K562 (cell line): ENCODE results near the gene NUP188. TPM values are rescaled to one million over a fixed set of nuclear protein-coding genes. Genes with fewer than 3 reads are reported as not detected.

Experiments
- ATAC-seq: fragments of 200-7000 bp; cut with Tn5 transposase; 3 replicates; pipeline ENCODE4 v1.9.1; 2020; ENCODE audit warnings: moderate library complexity
- BruUV-seq: library from RNA; stranded (reverse); fragments of 400-500 nt; replicated peaks from 2 replicates; lab custom pipeline; 2021; lab: Mats Ljungman, UMichigan
- CTCF ChIA-PET: fragments of 300-600 bp; formaldehyde crosslinking; extraction: SDS; loops from one replicate; lab custom pipeline; 2021; ENCODE audit warnings: low intra/inter-chr PET ratio; lab: Yijun Ruan, JAX
- POLR2A ChIA-PET: fragments of 300-600, 350-650 bp; sonication (Branson Sonifier 250); formaldehyde crosslinking; extraction: SDS; loops from one replicate; lab custom pipeline; 2021; ENCODE audit warnings: antibody characterized with exemption, inconsistent platforms; lab: Yijun Ruan, JAX
- DNase-seq, 4 experiments: peaks; one replicate each; pipeline versions ENCODE4 v3.0.0 to v3.0.0-alpha.2; 2011 to 2018; ENCODE audit warnings: low spot score in 3 of 4, mixed read lengths in 3 of 4; ENCODE audit errors: extremely low read depth in 1 of 4
- FAIRE-seq: peaks from 2 replicates; lab custom pipeline; 2011; peaks lifted over from hg19 to GRCh38; lab: Jason Lieb, UNC
- H2AFZ ChIP-seq: 2 replicates; pipeline ENCODE4 v1.6.0; 2011; ENCODE audit warnings: low read depth, low read length, control low read depth, inconsistent platforms
- H3K27ac ChIP-seq: fragments of 200-600 bp; 3 replicates; pipeline ENCODE4 v1.8.0; 2011; ENCODE audit warnings: low read depth, mild to moderate bottlenecking, control low read depth, inconsistent platforms, low read length, moderate library complexity, mixed read lengths; ENCODE audit errors: extremely low read depth
- H3K27me3 ChIP-seq, 2 experiments: fragments of 300-600 bp in 1 of 2; 2 replicates in 1 of 2; 3 replicates in 1 of 2; pipeline versions ENCODE4 v1.6.0 to v1.8.0; 2011; ENCODE audit warnings: inconsistent platforms in 2 of 2, low read length in 2 of 2, mild to moderate bottlenecking in 1 of 2, mixed read lengths in 1 of 2, moderate library complexity in 1 of 2; ENCODE audit not compliant: control insufficient read depth in 2 of 2, insufficient read depth in 2 of 2
- H3K36me3 ChIP-seq: fragments of 300-600 bp; 3 replicates; pipeline ENCODE4 v1.8.0; 2011; ENCODE audit warnings: mild to moderate bottlenecking, low read length, inconsistent platforms; ENCODE audit not compliant: control insufficient read depth, insufficient read depth
- H3K4me1 ChIP-seq, 2 experiments: fragments of 200-600 bp in 1 of 2; replicated peaks in 1 of 2; 2 replicates in 1 of 2; 3 replicates in 1 of 2; pipeline versions ENCODE4 v1.5.1 to v1.8.0; 2011; ENCODE audit warnings: inconsistent platforms in 2 of 2, low read length in 2 of 2, mild to moderate bottlenecking in 1 of 2, mixed read lengths in 1 of 2, moderate library complexity in 1 of 2; ENCODE audit not compliant: control insufficient read depth in 2 of 2, insufficient read depth in 2 of 2
- H3K4me2 ChIP-seq: 2 replicates; pipeline ENCODE4 v1.6.1; 2011; ENCODE audit warnings: low read length, control low read depth, inconsistent platforms, mixed read lengths; ENCODE audit not compliant: insufficient read depth
- H3K4me3 ChIP-seq: fragments of 200-600 bp; sonication (generic), shearing (Covaris generic); 2 replicates; pipeline ENCODE4 v1.5.1; 2016; ENCODE audit warnings: control low read depth, inconsistent platforms
- H3K79me2 ChIP-seq: fragments of 200-600 bp; 3 replicates; pipeline ENCODE4 v1.8.0; 2011; ENCODE audit warnings: low read length, inconsistent platforms; ENCODE audit not compliant: control insufficient read depth, insufficient read depth
- H3K9ac ChIP-seq, 2 experiments: 2 replicates each; pipeline versions ENCODE4 v1.6.0 to v1.6.1; 2011; ENCODE audit warnings: low read depth in 2 of 2, low read length in 2 of 2, control low read depth in 1 of 2, inconsistent platforms in 1 of 2, mild to moderate bottlenecking in 1 of 2, mixed read lengths in 1 of 2; ENCODE audit not compliant: insufficient read depth in 1 of 2
- H3K9me1 ChIP-seq: one replicate; pipeline ENCODE4 v1.6.0; 2011; ENCODE audit warnings: inconsistent platforms, mild to moderate bottlenecking, low read length, moderate library complexity; ENCODE audit not compliant: control insufficient read depth, insufficient read depth
- H3K9me3 ChIP-seq: replicated peaks from 2 replicates; pipeline ENCODE4 v1.5.1; 2011; ENCODE audit warnings: low read depth, low read length, inconsistent platforms; ENCODE audit not compliant: control insufficient read depth, insufficient read depth
- H4K20me1 ChIP-seq: replicated peaks from 2 replicates; pipeline ENCODE4 v1.6.1; 2011; ENCODE audit warnings: low read length, inconsistent platforms, mixed read lengths; ENCODE audit not compliant: control insufficient read depth, insufficient read depth
- CC2D1A ChIP-seq: fragments of 450-650 bp; IDR thresholded peaks from 2 replicates; pipeline ENCODE4 v1.6.1; 2017; ENCODE audit warnings: mild to moderate bottlenecking
- E2F1 ChIP-seq: sonication (generic); formaldehyde crosslinking; IDR thresholded peaks from 2 replicates; pipeline ENCODE4 v1.8.1; 2023; ENCODE audit warnings: mild to moderate bottlenecking, missing genetic modification reagents, moderate library complexity
- HNRNPL ChIP-seq: fragments of 200-400 bp; formaldehyde crosslinking; IDR thresholded peaks from 2 replicates; pipeline ENCODE4 v1.6.1; 2017; ENCODE audit warnings: low read depth, mild to moderate bottlenecking, low read length
- HNRNPLL ChIP-seq: fragments of 200-400 bp; formaldehyde crosslinking; IDR thresholded peaks from 2 replicates; pipeline ENCODE4 v1.6.1; 2017; ENCODE audit warnings: low read length, low read depth, mild to moderate bottlenecking; ENCODE audit not compliant: poor library complexity, severe bottlenecking
- LCOR ChIP-seq: sonication (generic); formaldehyde crosslinking; IDR thresholded peaks from 2 replicates; pipeline ENCODE4 v1.8.0; 2022; ENCODE audit warnings: mild to moderate bottlenecking, missing genetic modification reagents
- MXD1 ChIP-seq: fragments of 250-450 bp; sonication (Bioruptor Pico); IDR thresholded peaks from 2 replicates; pipeline ENCODE4 v1.8.0; 2021; ENCODE audit warnings: borderline replicate concordance, mild to moderate bottlenecking, moderate library complexity; ENCODE audit not compliant: poor library complexity, severe bottlenecking
- NELFE ChIP-seq: IDR thresholded peaks from 2 replicates; pipeline ENCODE4 v1.6.1; 2011; ENCODE audit warnings: mild to moderate bottlenecking; ENCODE audit not compliant: insufficient read depth, insufficient read length
- PRPF4 ChIP-seq: fragments of 200-400 bp; formaldehyde crosslinking; IDR thresholded peaks from one replicate; pipeline ENCODE4 v1.6.1; 2017; ENCODE audit warnings: low read length, low read depth, mild to moderate bottlenecking; ENCODE audit not compliant: insufficient read depth, poor library complexity, severe bottlenecking
- TBP ChIP-seq: optimal IDR thresholded peaks from 2 replicates; pipeline ENCODE3; 2011; ENCODE audit warnings: low read depth, low read length, improper control_type of control experiment
- TCF7 ChIP-seq: sonication (generic); IDR thresholded peaks from 2 replicates; pipeline ENCODE4 v1.6.1; 2016; ENCODE audit warnings: antibody characterized with exemption, borderline replicate concordance
- TCFL5 ChIP-seq: fragments of 250-450 bp; sonication (Bioruptor Pico); conservative IDR thresholded peaks from 2 replicates; pipeline ENCODE4 v1.6.1; 2021; ENCODE audit warnings: mild to moderate bottlenecking, moderate library complexity, matching md5 sums
- WHSC1 ChIP-seq: IDR thresholded peaks from one replicate; pipeline ENCODE4 v1.6.1; 2012; ENCODE audit warnings: low read length, control low read depth, inconsistent platforms
- ZBTB5 ChIP-seq: fragments of 450-650 bp; IDR thresholded peaks from 2 replicates; pipeline ENCODE4 v1.6.1; 2017; ENCODE audit warnings: antibody characterized with exemption
- ZFP1 ChIP-seq: fragments of 450-650 bp; formaldehyde crosslinking; IDR thresholded peaks from 2 replicates; pipeline ENCODE4 v1.4.0; 2020; ENCODE audit warnings: mild to moderate bottlenecking, mixed read lengths
- ZNF277 ChIP-seq: fragments of 250-450 bp; sonication (Bioruptor Pico); IDR thresholded peaks from 2 replicates; pipeline ENCODE4 v1.8.0; 2022; ENCODE audit warnings: inconsistent platforms, mild to moderate bottlenecking, moderate library complexity, borderline replicate concordance
- ZNF445 ChIP-seq: fragments of 250-450 bp; sonication (Bioruptor Pico); IDR thresholded peaks from 2 replicates; pipeline ENCODE4 v1.4.0; 2020; ENCODE audit warnings: low read depth, mild to moderate bottlenecking, moderate library complexity
- ZNF77 ChIP-seq: fragments of 250-450 bp; sonication (Bioruptor Pico); IDR thresholded peaks from 2 replicates; pipeline ENCODE4 v1.5.0; 2020
- ZNF780A ChIP-seq: fragments of 250-450 bp; sonication (Bioruptor Pico); IDR thresholded peaks from 2 replicates; pipeline ENCODE4 v1.5.0; 2021; ENCODE audit warnings: mild to moderate bottlenecking
- WGBS: fragments of 100-300 bp; shearing (Covaris generic); methylation state at CpG from one replicate; pipeline ENCODE4 v1.1.6; 2016; ENCODE audit warnings: low coverage, mixed read lengths; ENCODE audit not compliant: insufficient coverage; ENCODE audit errors: missing lambda C conversion rate; 5-methylcytosine and 5-hydroxymethylcytosine counted together
- in situ Hi-C: fragments of 300-500 bp; cut with MboI; formaldehyde crosslinking; loops from 4 replicates; pipeline ENCODE4 v1.15.0; 2018; ENCODE audit warnings: inconsistent platforms, mixed read lengths
- intact Hi-C: fragments of 100-400 bp; cut with micrococcal nuclease; formaldehyde crosslinking; loops from 2 replicates; pipeline ENCODE4 v1.14.2; 2022
- polyA plus RNA-seq, 8 experiments: library from polyadenylated mRNA; depleted of rRNA in 4 of 8; stranded (reverse) in 5 of 8; unstranded in 3 of 8; fragments of >200 nt; fragmentation: Nextera tagmentation in 2 of 8; fragmentation: Illumina TruSeq in 1 of 8; extraction: Ambion mirVana in 2 of 8; extraction: Trizol in 1 of 8; gene quantifications; 2 replicates each; pipeline versions ENCODE4 v1.2.1 to v1.2.3, GENCODE V29; 2011 to 2014; ENCODE audit warnings: inconsistent platforms in 1 of 8, missing spikeins in 1 of 8
- total RNA-seq, 7 experiments: library from RNA; depleted of rRNA in 6 of 7; stranded (reverse); fragments of >200 nt in 6 of 7; fragmentation: Illumina TruSeq in 2 of 7; extraction: Trizol in 2 of 7; gene quantifications; 2 replicates each; pipeline versions ENCODE4 v1.2.1 to v1.2.3, GENCODE V29; 2011 to 2021; ENCODE audit warnings: low replicate concordance in 1 of 7

The NUP188 gene
- total and polyA plus RNA-seq, 9 of the 15 experiments (the other 6 are each of a cell fraction or from before 2014, with no cell fraction given), result 11.7 to 135 (median 70.6) TPM

- ChIA-PET POLR2A (interaction anchor here (1.0 kb wide), 1 partner anchor 10 kb away, joined by 3 read pairs; no protein-coding TSS in a partner anchor), CTCF (no interaction called here)
- in situ Hi-C loops (no loop called here), intact Hi-C loops (no loop called here)
- H3K9ac ChIP-seq, result no peak overlapping the region
- ATAC-seq (no peak), FAIRE-seq (no peak), DNase-seq (no peak)
- H3K27ac ChIP-seq, result no peak overlapping the region
- no peaks in the 10 kb centered on the region for H3K9me3 ChIP-seq
- H3K9me1 ChIP-seq, result no peaks in the 10 kb centered on the region
- BruUV-seq, result no TSS peak
- H3K27me3 ChIP-seq, result no peaks in the 10 kb centered on the region
- no peaks in the 10 kb centered on the region for H3K79me2 ChIP-seq
- H2AFZ ChIP-seq, result no peak overlapping the region
- TF ChIP-seq ZNF277 (CRISPR knock-in tag), result no peak
- no peak for TF ChIP-seq PRPF4
- no peak for TF ChIP-seq HNRNPL
- TF ChIP-seq HNRNPLL, result no peak
- no peak for TF ChIP-seq TBP
- no peak for TF ChIP-seq ZBTB5
- TF ChIP-seq TCFL5 (CRISPR knock-in tag), result no peak
- TF ChIP-seq ZFP1 (CRISPR knock-in tag), result no peak
- no peak for TF ChIP-seq ZNF77 (CRISPR knock-in tag)
- no peak for TF ChIP-seq CC2D1A
- no peak for TF ChIP-seq WHSC1
- TF ChIP-seq TCF7, result no peak
- TF ChIP-seq ZNF780A, result no peak
- TF ChIP-seq MXD1 (CRISPR knock-in tag), result no peak
- no peak for TF ChIP-seq ZNF445
- no peak for TF ChIP-seq E2F1
- no peak for TF ChIP-seq LCOR
- no peak for TF ChIP-seq NELFE
- H3K36me3 ChIP-seq, result peaks cover 87% of the 10 kb centered on the region
- H3K4me2 ChIP-seq, result no peak overlapping the region
- H4K20me1 ChIP-seq, result no peaks in the 10 kb centered on the region
- no peak overlapping the region for H3K4me3 ChIP-seq
- no peaks in the 10 kb centered on the region for H3K4me1 ChIP-seq
- 92% methylated on average over 3 of the region's 5 CpGs for WGBS
These were observed 48.3 kb downstream of the NUP188 start for GRCh38 chr9:128995791-128996190.
